Lower lobe of right lung (tissue), 2 donors: ENCODE measurements around the gene CECR2. TPM values are rescaled to one million over a fixed set of nuclear protein-coding genes. Genes with fewer than 3 reads are reported as not detected.

Experiments
- ATAC-seq, 2 donors: fragments of 200-7000 bp; cut with Tn5 transposase; one replicate each; pipeline ENCODE4 v1.9.1; 2020 to 2022; ENCODE audit warnings: mild to moderate bottlenecking in 2 of 2, moderate library complexity in 2 of 2
- DNase-seq: peaks from one replicate; pipeline ENCODE4 v3.0.0-alpha.2; 2020
- H3K27ac ChIP-seq: fragments of 200-600 bp; one replicate; pipeline ENCODE4 v1.8.0; 2022
- H3K27me3 ChIP-seq: fragments of 200-600 bp; one replicate; pipeline ENCODE4 v1.8.0; 2022; ENCODE audit warnings: low read depth
- H3K36me3 ChIP-seq: fragments of 200-600 bp; one replicate; pipeline ENCODE4 v1.8.0; 2022; ENCODE audit warnings: mild to moderate bottlenecking
- H3K4me1 ChIP-seq: fragments of 200-600 bp; one replicate; pipeline ENCODE4 v1.8.0; 2022
- H3K4me3 ChIP-seq: fragments of 200-600 bp; one replicate; pipeline ENCODE4 v1.8.0; 2022; ENCODE audit warnings: mild to moderate bottlenecking
- H3K9me3 ChIP-seq: fragments of 200-600 bp; one replicate; pipeline ENCODE4 v1.8.0; 2022
- CTCF ChIP-seq: fragments of 200-600 bp; IDR thresholded peaks from one replicate; pipeline ENCODE4 v1.8.0; 2022; ENCODE audit warnings: antibody characterized with exemption, mild to moderate bottlenecking
- intact Hi-C: fragments of 100-400 bp; cut with DNase I; formaldehyde crosslinking; loops from one replicate; pipeline ENCODE4 v1.11.0; 2022
- total RNA-seq: library from RNA; stranded (reverse); fragmentation: NEBNext Ultra II Directional; extraction: Animal tissue kit (Norgen Biotek cat#: 25700); gene quantifications from one replicate; pipeline ENCODE4 v1.2.1, GENCODE V29; 2021
- donor health status: DM: no; HTN: yes; CAD: no; lungs with severe emphysema.

Gene CECR2
- total RNA-seq, 1 donor from 2014 or later = 10.9 TPM

- Histone ChIP-seq H3K27me3 (no peaks in the 10 kb centered on the region), H3K4me3 (no peak overlapping the region), H3K36me3 (no peaks in the 10 kb centered on the region), H3K4me1 (no peaks in the 10 kb centered on the region), H3K9me3 (no peaks in the 10 kb centered on the region), H3K27ac (no peak overlapping the region)
- TF ChIP-seq CTCF = no peak
- ATAC-seq = no peak
- DNase-seq = no peak
- intact Hi-C loops = no loop called here
Observed at GRCh38 chr22:17334059-17334458, 35.2 kb upstream of the CECR2 start.

- ATAC-seq (no peak), DNase-seq (no peak)
- H3K9me3 ChIP-seq = no peaks in the 10 kb centered on the region
- TF ChIP-seq CTCF = no peak
- intact Hi-C loops = no loop called here
- H3K4me1 ChIP-seq = no peaks in the 10 kb centered on the region
- no peaks in the 10 kb centered on the region for H3K27me3 ChIP-seq
- no peak overlapping the region for H3K27ac ChIP-seq
- no peak overlapping the region for H3K4me3 ChIP-seq
- no peaks in the 10 kb centered on the region for H3K36me3 ChIP-seq
Observed at GRCh38 chr22:17334983-17335382, 34.3 kb upstream of the CECR2 start.

- Histone ChIP-seq H3K9me3 (no peaks in the 10 kb centered on the region), H3K4me1 (no peaks in the 10 kb centered on the region), H3K4me3 (no peak overlapping the region), H3K27ac (no peak overlapping the region), H3K27me3 (no peaks in the 10 kb centered on the region), H3K36me3 (no peaks in the 10 kb centered on the region)
- intact Hi-C loops = no loop called here
- ATAC-seq (no peak), DNase-seq (no peak)
- TF ChIP-seq CTCF = no peak
Observed at GRCh38 chr22:17336061-17336460, 33.2 kb upstream of the CECR2 start.

- H3K36me3 ChIP-seq = no peaks in the 10 kb centered on the region
- intact Hi-C loops = no loop called here
- H3K27me3 ChIP-seq = no peaks in the 10 kb centered on the region
- no peaks in the 10 kb centered on the region for H3K4me1 ChIP-seq
- H3K27ac ChIP-seq = no peak overlapping the region
- no peak for ATAC-seq
- no peak for TF ChIP-seq CTCF
- H3K4me3 ChIP-seq = no peak overlapping the region
- no peak for DNase-seq
- H3K9me3 ChIP-seq = no peaks in the 10 kb centered on the region
Observed at GRCh38 chr22:17337639-17338038, 31.6 kb upstream of the CECR2 start.

- ATAC-seq = peak; percentile 53 to 61
- Histone ChIP-seq H3K4me3 (no peak overlapping the region), H3K36me3 (no peaks in the 10 kb centered on the region), H3K9me3 (no peaks in the 10 kb centered on the region), H3K27me3 (no peaks in the 10 kb centered on the region), H3K4me1 (no peaks in the 10 kb centered on the region), H3K27ac (no peak overlapping the region)
- TF ChIP-seq CTCF = no peak
- intact Hi-C loops = no loop called here
- no peak for DNase-seq
Observed at GRCh38 chr22:17339095-17339693, 30.1 kb upstream of the CECR2 start.

GRCh38 chr22:17342361-17342760 is 26.9 kb upstream of the CECR2 start:
- Histone ChIP-seq H3K4me1 (no peaks in the 10 kb centered on the region), H3K9me3 (no peaks in the 10 kb centered on the region), H3K27me3 (no peaks in the 10 kb centered on the region), H3K27ac (no peak overlapping the region), H3K36me3 (no peaks in the 10 kb centered on the region), H3K4me3 (no peak overlapping the region)
- TF ChIP-seq CTCF = no peak
- intact Hi-C loops = no loop called here
- no peak for ATAC-seq
- DNase-seq = no peak
